Small intestine (tissue), 7 donors: ENCODE data around the gene PCSK2. TPM values are rescaled to one million over a fixed set of nuclear protein-coding genes. Genes with fewer than 3 reads are reported as not detected.
"Not testable (repeated sequence)": the region's sequence is repeated elsewhere in the genome, so short reads cannot be mapped to it uniquely, and the experiment has no call there.

Experiments used
- DNase-seq, 2 donors: peaks; one replicate each; pipeline versions ENCODE4 v3.0.0 to v3.0.0-alpha.2; 2013
- FAIRE-seq: peaks from 2 replicates; lab custom pipeline; 2012; peaks lifted over from hg19 to GRCh38; lab: Jason Lieb, UNC
- H3K27ac ChIP-seq, 3 donors: one replicate each; pipeline ENCODE4 v1.5.1; 2013; ENCODE audit warnings: low read length in 2 of 3, mild to moderate bottlenecking in 2 of 3, control low read depth in 1 of 3, inconsistent platforms in 1 of 3, low read depth in 1 of 3, moderate library complexity in 1 of 3
- H3K27me3 ChIP-seq, 3 donors: one replicate each; pipeline ENCODE4 v1.6.1; 2013; ENCODE audit warnings: low read length in 3 of 3, inconsistent platforms in 1 of 3; ENCODE audit not compliant: control insufficient read depth in 3 of 3, insufficient read depth in 3 of 3
- H3K36me3 ChIP-seq, 3 donors: one replicate each; pipeline ENCODE4 v1.6.1; 2013; ENCODE audit warnings: low read length in 3 of 3, inconsistent platforms in 1 of 3, low read depth in 1 of 3, mild to moderate bottlenecking in 1 of 3, moderate library complexity in 1 of 3; ENCODE audit not compliant: control insufficient read depth in 3 of 3, insufficient read depth in 2 of 3
- H3K4me1 ChIP-seq, 3 donors: one replicate each; pipeline ENCODE4 v1.6.1; 2013; ENCODE audit warnings: low read length in 2 of 3, inconsistent platforms in 1 of 3, low read depth in 1 of 3, mild to moderate bottlenecking in 1 of 3, moderate library complexity in 1 of 3; ENCODE audit not compliant: control insufficient read depth in 3 of 3, insufficient read depth in 2 of 3
- H3K4me3 ChIP-seq, 3 donors: one replicate each; pipeline ENCODE4 v1.5.1; 2013; ENCODE audit warnings: low read length in 3 of 3, control low read depth in 1 of 3, inconsistent platforms in 1 of 3, low read depth in 1 of 3, mild to moderate bottlenecking in 1 of 3, moderate library complexity in 1 of 3
- H3K9me3 ChIP-seq, 2 donors: one replicate each; pipeline ENCODE4 v1.6.1; 2013; ENCODE audit warnings: low read depth in 1 of 2, low read length in 1 of 2; ENCODE audit not compliant: control insufficient read depth in 2 of 2, insufficient read depth in 1 of 2
- WGBS, 3 donors: extraction: QIAGEN DNeasy Blood & Tissue Kit; methylation state at CpG; one replicate each; pipeline ENCODE4 v1.1.7; 2013; 5-methylcytosine and 5-hydroxymethylcytosine counted together
- polyA plus RNA-seq, 4 donors: library from polyadenylated mRNA; stranded (reverse) in 3 of 4; unstranded in 1 of 4; fragments of 200-250 nt in 3 of 4; fragments of 120-200 nt in 1 of 4; gene quantifications; one replicate each; pipeline versions ENCODE4 v1.2.1 to v1.2.3, GENCODE V29; 2013
- donor health status: healthy with polysubstance abuse.
- donor health status: control.
- donor health status: control.
- donor health status: Bipolar disorder and iron deficiency.
- donor health status: healthy.

The PCSK2 gene
- polyA plus RNA-seq, 4 donors, result 0.27 to 2.6 (median 0.78) TPM

- H3K36me3 ChIP-seq, result no peaks in the 10 kb centered on the region
- peaks cover 0 to 7% (median 0%) of the 10 kb centered on the region in 3 donors for H3K27me3 ChIP-seq
- DNase-seq (no peak), FAIRE-seq (no peak)
- H3K27ac ChIP-seq, result no peak overlapping the region
- H3K4me1 ChIP-seq, result no peaks in the 10 kb centered on the region
- no peaks in the 10 kb centered on the region for H3K9me3 ChIP-seq
- 59 to 72% (median 64%) methylated on average over 7 of the region's 7 CpGs for WGBS, 3 donors
- H3K4me3 ChIP-seq, result no peak overlapping the region
Measured at GRCh38 chr20:17205084-17205813, 21.6 kb upstream of the PCSK2 start.

DNA sequence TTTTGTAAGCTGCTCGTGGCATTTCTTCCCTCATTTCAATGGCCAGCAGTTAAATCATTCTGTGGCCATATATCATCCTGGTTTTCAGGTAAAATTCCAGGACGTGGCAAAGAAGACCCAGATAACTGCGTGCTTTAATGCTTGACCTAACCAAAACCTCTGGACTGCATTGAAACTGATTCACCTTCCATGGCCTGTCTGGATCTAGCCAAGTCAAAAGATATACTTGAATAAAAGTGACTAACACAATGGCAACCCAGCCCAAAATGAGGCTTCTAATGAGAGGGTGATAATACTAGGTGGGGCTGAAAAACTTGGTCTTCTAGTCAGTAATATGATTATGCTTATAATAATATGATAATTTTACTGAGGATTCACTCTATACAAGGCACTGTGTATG, 16.5 kb upstream of the PCSK2 start:
- WGBS, 3 donors, result 64% methylated on average over 3 of the region's 3 CpGs
- H3K4me3 ChIP-seq, result no peak overlapping the region
- no peaks in the 10 kb centered on the region for H3K9me3 ChIP-seq
- H3K27me3 ChIP-seq, result peaks cover 0 to 2% (median 0%) of the 10 kb centered on the region in 3 donors
- H3K4me1 ChIP-seq, result no peaks in the 10 kb centered on the region
- DNase-seq (no peak), FAIRE-seq (no peak)
- H3K27ac ChIP-seq, result no peak overlapping the region
- no peaks in the 10 kb centered on the region for H3K36me3 ChIP-seq

GRCh38 chr20:17210983-17211382, 15.9 kb upstream of the PCSK2 start:
- no peak overlapping the region for H3K4me3 ChIP-seq
- H3K36me3 ChIP-seq, result no peaks in the 10 kb centered on the region
- FAIRE-seq (no peak), DNase-seq (no peak)
- H3K4me1 ChIP-seq, result no peaks in the 10 kb centered on the region
- no peak overlapping the region for H3K27ac ChIP-seq
- H3K27me3 ChIP-seq, result peaks cover 0 to 2% (median 0%) of the 10 kb centered on the region in 3 donors
- WGBS, 3 donors, result 67 to 76% (median 70%) methylated on average over 2 of the region's 2 CpGs
- no peaks in the 10 kb centered on the region for H3K9me3 ChIP-seq

DNA sequence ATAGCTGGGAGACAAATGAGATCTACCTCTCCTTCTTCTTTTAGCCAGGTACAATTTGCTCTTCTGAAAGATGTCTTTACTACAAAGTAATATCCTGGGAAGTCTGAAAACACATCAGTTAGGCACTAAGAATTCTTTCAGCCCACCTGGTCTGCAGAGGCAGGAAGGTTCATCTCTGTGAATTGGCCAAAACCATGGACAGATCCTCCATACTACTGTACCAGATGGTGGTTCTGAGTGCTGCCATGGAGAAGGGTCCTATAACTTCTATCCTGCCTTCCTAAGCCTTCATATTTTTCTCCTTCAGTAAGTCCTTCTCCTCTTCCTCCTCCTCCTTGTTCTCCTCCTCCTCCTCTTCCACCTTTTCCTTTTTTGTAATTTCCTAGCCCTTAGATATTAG, 11.7 kb upstream of the PCSK2 start:
- DNase-seq (no peak), FAIRE-seq (no peak)
- no peak overlapping the region for H3K4me3 ChIP-seq
- no peaks in the 10 kb centered on the region for H3K4me1 ChIP-seq
- no peaks in the 10 kb centered on the region for H3K9me3 ChIP-seq
- no peaks in the 10 kb centered on the region for H3K36me3 ChIP-seq
- no peak overlapping the region for H3K27ac ChIP-seq
- no peaks in the 10 kb centered on the region for H3K27me3 ChIP-seq

DNA sequence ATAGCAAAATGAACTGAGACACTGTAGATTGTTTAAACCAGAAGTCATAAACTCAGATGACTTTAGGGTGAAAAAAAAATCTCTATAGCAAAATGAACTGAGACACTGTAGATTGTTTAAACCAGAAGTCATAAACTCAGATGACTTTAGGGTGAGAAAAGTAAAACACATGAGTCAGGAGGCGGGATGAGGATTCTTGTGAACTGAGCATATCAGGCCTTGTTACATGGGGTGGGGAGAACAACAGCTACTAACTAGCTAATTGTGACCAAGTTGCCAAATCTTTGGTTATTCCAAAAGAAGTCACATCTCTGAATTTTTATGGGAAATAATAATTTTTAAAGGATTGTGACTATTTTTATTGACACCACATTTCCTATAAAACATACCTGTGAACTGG, 7.0 kb upstream of the PCSK2 start:
- H3K36me3 ChIP-seq, H3K9me3 ChIP-seq, H3K27me3 ChIP-seq, FAIRE-seq, H3K4me3 ChIP-seq, DNase-seq, H3K27ac ChIP-seq, H3K4me1 ChIP-seq: not testable (repeated sequence)
- 48 to 58% (median 54%) methylated on average over 1 of the region's 1 CpG for WGBS, 3 donors

DNA sequence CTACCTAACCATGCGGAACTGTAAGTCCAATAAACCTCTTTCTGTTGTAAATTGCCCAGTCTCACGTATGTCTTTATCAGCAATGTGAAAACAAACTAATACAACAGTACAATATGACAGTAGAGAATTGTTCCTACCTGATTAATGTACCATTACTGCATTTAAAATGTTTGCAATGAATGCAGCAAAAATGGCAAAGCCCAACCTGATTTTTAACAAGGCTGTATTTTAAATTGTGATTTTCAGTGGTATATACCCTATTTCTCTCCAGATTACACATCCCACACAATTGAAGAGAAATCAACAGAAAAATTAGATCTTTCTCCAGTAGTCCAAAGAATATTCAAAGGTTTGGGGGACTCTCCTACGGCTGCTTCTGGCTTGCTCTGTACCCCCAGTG, 3.3 kb upstream of the PCSK2 start:
- no peak overlapping the region for H3K27ac ChIP-seq
- H3K9me3 ChIP-seq, result no peaks in the 10 kb centered on the region
- 51 to 63% (median 56%) methylated on average over 3 of the region's 3 CpGs for WGBS, 3 donors
- no peak for DNase-seq
- H3K4me3 ChIP-seq, result no peak overlapping the region
- peaks cover 0 to 6% (median 0%) of the 10 kb centered on the region in 3 donors for H3K4me1 ChIP-seq
- H3K27me3 ChIP-seq, result peaks cover 3 to 31% (median 19%) of the 10 kb centered on the region in 3 donors
- FAIRE-seq, result no peak
- H3K36me3 ChIP-seq, result no peaks in the 10 kb centered on the region

- H3K27me3 ChIP-seq, result peaks cover 5 to 47% (median 20%) of the 10 kb centered on the region in 3 donors
- WGBS, 3 donors, result 4 to 7% (median 4%) methylated on average over 38 of the region's 38 CpGs
- peak in 1 of 2 donors; percentile 14 for DNase-seq
Measured at GRCh38 chr20:17225851-17226409, 910 bp upstream of the PCSK2 start.

DNA sequence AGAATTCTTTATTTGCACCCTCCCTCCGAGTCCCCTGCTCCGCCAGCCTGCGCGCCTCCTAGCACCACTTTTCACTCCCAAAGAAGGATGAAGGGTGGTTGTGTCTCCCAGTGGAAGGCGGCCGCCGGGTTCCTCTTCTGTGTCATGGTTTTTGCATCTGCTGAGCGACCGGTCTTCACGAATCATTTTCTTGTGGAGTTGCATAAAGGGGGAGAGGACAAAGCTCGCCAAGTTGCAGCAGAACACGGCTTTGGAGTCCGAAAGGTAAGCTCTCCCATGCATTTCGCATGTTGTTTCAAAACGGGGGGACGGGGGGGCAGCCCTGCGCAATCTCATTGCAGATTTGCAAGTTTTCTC, 357 bp downstream of the PCSK2 start:
- Histone ChIP-seq H3K4me3 (peak overlapping the region in 1 of 3 donors; percentile 4), H3K27me3 (peaks cover 5 to 49% (median 20%) of the 10 kb centered on the region in 3 donors), H3K9me3 (no peaks in the 10 kb centered on the region), H3K27ac (peak overlapping the region in 1 of 3 donors; percentile 15), H3K36me3 (no peaks in the 10 kb centered on the region), H3K4me1 (peaks cover 0 to 6% (median 0%) of the 10 kb centered on the region in 3 donors)
- WGBS, 3 donors, result 3 to 11% (median 7%) methylated on average over 17 of the region's 17 CpGs
- no peak for FAIRE-seq
- peak in 1 of 2 donors; percentile 7 for DNase-seq

More at GRCh38 chr20:17225851-17226409, 910 bp upstream of the PCSK2 start:
- H3K9me3 ChIP-seq, result no peaks in the 10 kb centered on the region
- no peak for FAIRE-seq
- peak overlapping the region in 1 of 3 donors; percentile 28 for H3K4me3 ChIP-seq
- peak overlapping the region in 1 of 3 donors; percentile 23 for H3K27ac ChIP-seq
- peaks cover 0 to 6% (median 0%) of the 10 kb centered on the region in 3 donors for H3K4me1 ChIP-seq
- H3K36me3 ChIP-seq, result no peaks in the 10 kb centered on the region
